ENCODE measurements around the gene KIF22.

- TF ChIP-seq POLR2A (IDR thresholded peaks at IDR 0.05) (no peak), CTCF (IDR thresholded peaks at IDR 0.05) (no peak)
Observed at GRCh38 chr16:29794231-29794710, 3.7 kb downstream of the KIF22 start.

All from uterus (tissue), 2 donors.